Measurements from ENCODE around the gene VPS13A. TPM values are rescaled to one million over a fixed set of nuclear protein-coding genes. Genes with fewer than 3 reads are reported as not detected.

VPS13A gene
- total and polyA plus RNA-seq, 10 of the 15 experiments (the other 5 are each of a cell fraction or from before 2014, with no cell fraction given) = 10.0 to 35.2 (median 21.1) TPM

DNA sequence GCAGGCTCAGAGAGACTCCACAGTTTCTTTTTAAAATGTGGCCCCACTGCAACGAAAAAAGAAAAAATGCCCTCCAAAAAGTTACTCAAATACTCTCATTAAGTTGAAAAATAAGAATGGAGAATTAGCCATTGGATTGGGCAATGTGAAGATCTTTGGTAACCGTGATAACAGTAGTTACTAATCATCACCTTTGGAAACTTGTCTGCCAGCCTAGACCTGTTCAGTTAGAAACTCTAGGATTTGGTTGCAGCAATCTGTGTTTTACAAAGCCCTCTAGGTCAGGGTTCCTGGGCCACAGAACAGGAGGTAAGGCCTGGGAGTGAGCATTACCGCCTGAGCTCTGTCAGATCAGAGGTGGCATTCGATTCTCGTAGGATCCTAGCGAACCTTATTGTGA is 34.2 kb downstream of the VPS13A start (continued):
- TF ChIP-seq, protein P1, sequence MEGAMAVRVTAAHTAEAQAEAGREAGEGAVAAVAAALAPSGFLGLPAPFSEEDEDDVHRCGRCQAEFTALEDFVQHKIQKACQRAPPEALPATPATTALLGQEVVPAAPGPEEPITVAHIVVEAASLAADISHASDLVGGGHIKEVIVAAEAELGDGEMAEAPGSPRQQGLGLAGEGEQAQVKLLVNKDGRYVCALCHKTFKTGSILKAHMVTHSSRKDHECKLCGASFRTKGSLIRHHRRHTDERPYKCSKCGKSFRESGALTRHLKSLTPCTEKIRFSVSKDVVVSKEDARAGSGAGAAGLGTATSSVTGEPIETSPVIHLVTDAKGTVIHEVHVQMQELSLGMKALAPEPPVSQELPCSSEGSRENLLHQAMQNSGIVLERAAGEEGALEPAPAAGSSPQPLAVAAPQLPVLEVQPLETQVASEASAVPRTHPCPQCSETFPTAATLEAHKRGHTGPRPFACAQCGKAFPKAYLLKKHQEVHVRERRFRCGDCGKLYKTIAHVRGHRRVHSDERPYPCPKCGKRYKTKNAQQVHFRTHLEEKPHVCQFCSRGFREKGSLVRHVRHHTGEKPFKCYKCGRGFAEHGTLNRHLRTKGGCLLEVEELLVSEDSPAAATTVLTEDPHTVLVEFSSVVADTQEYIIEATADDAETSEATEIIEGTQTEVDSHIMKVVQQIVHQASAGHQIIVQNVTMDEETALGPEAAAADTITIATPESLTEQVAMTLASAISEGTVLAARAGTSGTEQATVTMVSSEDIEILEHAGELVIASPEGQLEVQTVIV (IDR thresholded peaks at IDR 0.05; ENCODE audit: borderline replicate concordance, partially characterized antibody) = no peak
- TF ChIP-seq HDAC2 (IDR thresholded peaks at IDR 0.05) = no peak

DNA sequence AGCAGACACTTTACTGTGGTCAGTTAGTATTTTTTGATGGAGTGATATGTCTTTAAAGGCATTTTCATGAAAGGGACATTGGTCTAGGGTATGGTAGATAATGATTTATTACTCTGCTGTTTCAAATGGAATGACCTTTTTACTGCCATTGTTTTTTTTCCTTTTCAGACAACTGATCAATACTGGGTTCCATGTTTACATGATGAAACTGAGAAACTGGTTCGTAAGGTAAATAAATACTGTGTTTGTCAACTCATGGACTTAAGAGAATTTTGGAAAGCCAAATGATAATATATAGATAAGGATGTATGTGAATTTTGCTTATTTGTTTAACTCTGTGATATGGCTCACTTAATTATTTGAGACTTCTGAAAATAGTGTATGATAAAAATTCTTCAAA is 35.5 kb downstream of the VPS13A start:
- Histone ChIP-seq H3K36me3 (ENCODE audit: control insufficient read depth in 2 of 2, insufficient read depth in 2 of 2, low read length in 1 of 2) (peaks cover 0 to 5% of the 10 kb centered on the region in 2 experiments; a peak in 2 of 4 replicates), H2AFZ (ENCODE audit: control insufficient read depth, low read depth, low read length) (no peak overlapping the region), H3K9me3 (replicated peaks; ENCODE audit: control insufficient read depth, insufficient read depth, low read length) (no peaks in the 10 kb centered on the region), H3K4me2 (ENCODE audit: control insufficient read depth, insufficient read depth) (no peak overlapping the region), H3K27ac (ENCODE audit: control insufficient read depth, insufficient read depth) (no peak overlapping the region), H3K79me2 (ENCODE audit: control insufficient read depth, insufficient read depth, low read length) (no peaks in the 10 kb centered on the region), H3K4me1 (ENCODE audit: control insufficient read depth, insufficient read depth, low read length) (no peaks in the 10 kb centered on the region), H3K9ac (ENCODE audit: control insufficient read depth, insufficient read depth, low read length) (no peak overlapping the region), H3K4me3 (no peak overlapping the region), H3K27me3 (replicated peaks in 1 of 2; ENCODE audit: control insufficient read depth in 2 of 2, insufficient read depth in 2 of 2, low read length in 1 of 2) (no peaks in the 10 kb centered on the region), H4K20me1 (ENCODE audit: control insufficient read depth, insufficient read depth) (no peaks in the 10 kb centered on the region)
- FAIRE-seq (no peak), ATAC-seq (no peak), DNase-seq (ENCODE audit: low read depth, low spot score) (no peak)
- ChIA-PET SMC1A (ENCODE audit: uncharacterized antibody, unreplicated experiment) (interaction anchor here (0.6 to 1.7 kb wide), 3 partner anchors 10 to 88 kb away, joined by 3 to 5 read pairs (median 3); no protein-coding TSS in a partner anchor), CTCF (interaction anchor here (1.1 kb wide), 2 partner anchors 14 to 46 kb away, joined by 3 to 4 read pairs; no protein-coding TSS in a partner anchor), RAD21 (ENCODE audit: unreplicated experiment) (no interaction called here), POLR2A (no interaction called here)
- in situ Hi-C loops (cut with MboI) (no loop called here), intact Hi-C loops (cut with micrococcal nuclease; ENCODE audit: unreplicated experiment) (no loop called here)
- TF ChIP-seq ZNF622 (IDR thresholded peaks at IDR 0.05) (no peak), PAX5 (IDR thresholded peaks at IDR 0.05; ENCODE audit: borderline replicate concordance, low read depth, low read length) (no peak), BRCA1 (IDR thresholded peaks at IDR 0.05; ENCODE audit: low read depth, low read length) (no peak), IKZF2 (IDR thresholded peaks at IDR 0.05) (no peak), ZNF217 (IDR thresholded peaks at IDR 0.05) (no peak), SIN3A (IDR thresholded peaks at IDR 0.05; ENCODE audit: low read depth, low read length) (no peak), EZH2 (IDR thresholded peaks at IDR 0.05; ENCODE audit: borderline replicate concordance, control insufficient read depth, low read depth, low read length) (no peak), RBBP5 (conservative IDR thresholded peaks at IDR 0.05) (no peak), POLR2AphosphoS5 (IDR thresholded peaks at IDR 0.05; ENCODE audit: low read length) (no peak)
- TF ChIP-seq, protein P2, sequence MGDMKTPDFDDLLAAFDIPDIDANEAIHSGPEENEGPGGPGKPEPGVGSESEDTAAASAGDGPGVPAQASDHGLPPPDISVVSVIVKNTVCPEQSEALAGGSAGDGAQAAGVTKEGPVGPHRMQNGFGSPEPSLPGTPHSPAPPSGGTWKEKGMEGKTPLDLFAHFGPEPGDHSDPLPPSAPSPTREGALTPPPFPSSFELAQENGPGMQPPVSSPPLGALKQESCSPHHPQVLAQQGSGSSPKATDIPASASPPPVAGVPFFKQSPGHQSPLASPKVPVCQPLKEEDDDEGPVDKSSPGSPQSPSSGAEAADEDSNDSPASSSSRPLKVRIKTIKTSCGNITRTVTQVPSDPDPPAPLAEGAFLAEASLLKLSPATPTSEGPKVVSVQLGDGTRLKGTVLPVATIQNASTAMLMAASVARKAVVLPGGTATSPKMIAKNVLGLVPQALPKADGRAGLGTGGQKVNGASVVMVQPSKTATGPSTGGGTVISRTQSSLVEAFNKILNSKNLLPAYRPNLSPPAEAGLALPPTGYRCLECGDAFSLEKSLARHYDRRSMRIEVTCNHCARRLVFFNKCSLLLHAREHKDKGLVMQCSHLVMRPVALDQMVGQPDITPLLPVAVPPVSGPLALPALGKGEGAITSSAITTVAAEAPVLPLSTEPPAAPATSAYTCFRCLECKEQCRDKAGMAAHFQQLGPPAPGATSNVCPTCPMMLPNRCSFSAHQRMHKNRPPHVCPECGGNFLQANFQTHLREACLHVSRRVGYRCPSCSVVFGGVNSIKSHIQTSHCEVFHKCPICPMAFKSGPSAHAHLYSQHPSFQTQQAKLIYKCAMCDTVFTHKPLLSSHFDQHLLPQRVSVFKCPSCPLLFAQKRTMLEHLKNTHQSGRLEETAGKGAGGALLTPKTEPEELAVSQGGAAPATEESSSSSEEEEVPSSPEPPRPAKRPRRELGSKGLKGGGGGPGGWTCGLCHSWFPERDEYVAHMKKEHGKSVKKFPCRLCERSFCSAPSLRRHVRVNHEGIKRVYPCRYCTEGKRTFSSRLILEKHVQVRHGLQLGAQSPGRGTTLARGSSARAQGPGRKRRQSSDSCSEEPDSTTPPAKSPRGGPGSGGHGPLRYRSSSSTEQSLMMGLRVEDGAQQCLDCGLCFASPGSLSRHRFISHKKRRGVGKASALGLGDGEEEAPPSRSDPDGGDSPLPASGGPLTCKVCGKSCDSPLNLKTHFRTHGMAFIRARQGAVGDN (IDR thresholded peaks at IDR 0.05) = no peak
- 100% methylated on average over 1 of the region's 1 CpG for WGBS (ENCODE audit: insufficient coverage, insufficient replicate concordance, low lambda C conversion rate, missing lambda C conversion rate)
- BruUV-seq (replicated peaks) = no TSS peak
